K562 (cell line): Measurements from ENCODE around the gene DPP8. TPM values are rescaled to one million over a fixed set of nuclear protein-coding genes. Genes with fewer than 3 reads are reported as not detected.

Source experiments
- EP300 ChIP-seq: IDR thresholded peaks from 2 replicates; pipeline ENCODE4 v1.6.1; 2012; ENCODE audit warnings: low read length, improper control_type of control experiment
- NR2C1 ChIP-seq, 2 experiments: fragments of 450-650 bp; IDR thresholded peaks; 2 replicates each; pipeline ENCODE4 v1.6.1; 2017; ENCODE audit warnings: mild to moderate bottlenecking in 2 of 2, antibody characterized with exemption in 1 of 2, inconsistent platforms in 1 of 2, missing compliant biosample characterization in 1 of 2, missing genetic modification characterization in 1 of 2
- NUFIP1 ChIP-seq: fragments of 450-650 bp; IDR thresholded peaks from 2 replicates; pipeline ENCODE4 v1.6.1; 2018; ENCODE audit not compliant: partially characterized antibody
- PHF20 ChIP-seq: fragments of 450-650 bp; IDR thresholded peaks from 2 replicates; pipeline ENCODE4 v1.6.1; 2018; ENCODE audit not compliant: partially characterized antibody
- POLR3G ChIP-seq: IDR thresholded peaks from 2 replicates; pipeline ENCODE4 v1.6.1; 2011; ENCODE audit not compliant: insufficient read length, insufficient replicate concordance; ENCODE audit errors: extremely low read depth
- RBM22 ChIP-seq: fragments of 200-400 bp; formaldehyde crosslinking; IDR thresholded peaks from 2 replicates; pipeline ENCODE4 v1.6.1; 2018; ENCODE audit warnings: low read length, low read depth; ENCODE audit not compliant: poor library complexity, severe bottlenecking
- SRSF1 ChIP-seq: fragments of 200-400 bp; formaldehyde crosslinking; IDR thresholded peaks from 2 replicates; pipeline ENCODE4 v1.6.1; 2017; ENCODE audit warnings: mild to moderate bottlenecking, low read depth, low read length, moderate library complexity
- TAL1 ChIP-seq: fragments of 450-650 bp; IDR thresholded peaks from 2 replicates; pipeline ENCODE4 v1.6.1; 2016; ENCODE audit warnings: mild to moderate bottlenecking
- TRIM28 ChIP-seq: fragments of 450-650 bp; IDR thresholded peaks from 2 replicates; pipeline ENCODE4 v1.6.1; 2017
- ZBTB8A ChIP-seq: fragments of 450-650 bp; IDR thresholded peaks from 2 replicates; pipeline ENCODE4 v1.6.1; 2018; ENCODE audit warnings: mild to moderate bottlenecking, moderate library complexity; ENCODE audit not compliant: partially characterized antibody
- ZNF12 ChIP-seq: sonication (generic); formaldehyde crosslinking; IDR thresholded peaks from 2 replicates; pipeline ENCODE4 v1.4.0; 2020; ENCODE audit warnings: mild to moderate bottlenecking, missing genetic modification reagents
- ZNF143 ChIP-seq: sonication (generic); formaldehyde crosslinking; IDR thresholded peaks from 2 replicates; pipeline ENCODE4 v1.9.0; 2022; ENCODE audit warnings: mild to moderate bottlenecking, missing genetic modification reagents
- ZNF324 ChIP-seq: fragments of 250-450 bp; sonication (Bioruptor Pico); IDR thresholded peaks from 2 replicates; pipeline ENCODE4 v1.4.0; 2020; ENCODE audit warnings: mild to moderate bottlenecking
- ZNF778 ChIP-seq: fragments of 450-650 bp; formaldehyde crosslinking; IDR thresholded peaks from 2 replicates; pipeline ENCODE4 v1.4.0; 2020; ENCODE audit warnings: mild to moderate bottlenecking, moderate library complexity
- polyA plus RNA-seq, 8 experiments: library from polyadenylated mRNA; depleted of rRNA in 4 of 8; stranded (reverse) in 5 of 8; unstranded in 3 of 8; fragments of >200 nt; fragmentation: Nextera tagmentation in 2 of 8; fragmentation: Illumina TruSeq in 1 of 8; extraction: Ambion mirVana in 2 of 8; extraction: Trizol in 1 of 8; gene quantifications; 2 replicates each; pipeline versions ENCODE4 v1.2.1 to v1.2.3, GENCODE V29; 2011 to 2014; ENCODE audit warnings: inconsistent platforms in 1 of 8, missing spikeins in 1 of 8
- total RNA-seq, 7 experiments: library from RNA; depleted of rRNA in 6 of 7; stranded (reverse); fragments of >200 nt in 6 of 7; fragmentation: Illumina TruSeq in 2 of 7; extraction: Trizol in 2 of 7; gene quantifications; 2 replicates each; pipeline versions ENCODE4 v1.2.1 to v1.2.3, GENCODE V29; 2011 to 2021; ENCODE audit warnings: low replicate concordance in 1 of 7
- TF ChIP-seq, protein P1 (sequence below): fragments of 200-600 bp; sonication (generic); IDR thresholded peaks from one replicate; pipeline ENCODE4 v1.6.1; 2012; ENCODE audit warnings: mild to moderate bottlenecking, low read depth, low read length, inconsistent platforms
- TF ChIP-seq, protein P2 (sequence below), 2 experiments: fragments of 200-800 bp in 1 of 2; sonication (Bioruptor generic) in 1 of 2; sonication (generic) in 1 of 2; formaldehyde crosslinking in 1 of 2; IDR thresholded peaks in 1 of 2; conservative IDR thresholded peaks in 1 of 2; 2 replicates each; pipeline versions ENCODE4 v1.5.0 to v1.6.1; 2016 to 2020; ENCODE audit warnings: missing compliant biosample characterization in 1 of 2, missing genetic modification characterization in 1 of 2, missing genetic modification reagents in 1 of 2

DPP8 gene
- total and polyA plus RNA-seq, 9 of the 15 experiments (the other 6 are each of a cell fraction or from before 2014, with no cell fraction given), result 5.5 to 36.7 (median 20.7) TPM

DNA sequence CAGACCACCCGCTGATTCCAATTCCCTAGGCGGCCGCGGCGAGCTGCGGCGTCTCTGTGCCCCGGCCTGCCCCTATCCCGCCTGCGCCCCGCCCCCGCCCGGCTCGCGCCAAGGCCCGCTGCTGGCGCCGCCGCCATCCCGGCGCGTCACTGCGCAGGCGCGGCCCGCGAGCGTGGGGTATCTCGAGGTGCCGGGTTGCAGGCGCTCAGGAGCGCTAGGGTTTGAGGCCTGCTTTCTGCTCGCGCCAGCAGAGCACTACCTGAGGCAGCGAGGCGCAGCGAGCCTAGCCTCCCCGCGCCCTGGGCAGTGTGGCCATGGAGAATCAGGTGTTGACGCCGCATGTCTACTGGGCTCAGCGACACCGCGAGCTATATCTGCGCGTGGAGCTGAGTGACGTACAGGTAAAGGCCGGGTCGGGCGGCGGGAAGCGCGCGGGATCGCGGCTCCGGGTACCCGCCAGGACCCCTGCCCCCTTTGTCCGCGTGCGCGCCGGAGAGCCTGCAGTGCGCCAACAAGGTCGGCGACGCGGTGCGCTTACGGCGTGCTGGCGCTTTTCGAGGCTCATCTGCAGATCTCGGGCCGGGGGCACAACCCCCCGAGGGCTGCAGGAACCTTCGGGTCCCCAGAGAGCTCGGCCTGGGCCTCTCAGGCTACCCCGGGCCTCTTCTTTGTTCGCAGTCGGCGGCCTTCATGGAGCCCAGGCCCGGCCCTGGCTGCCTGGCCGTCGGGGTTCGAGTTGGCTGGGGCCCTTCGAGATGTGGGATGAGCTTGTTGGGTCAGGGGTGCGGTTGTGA is 13.0 kb upstream of the DPP8 start, which contains the start of gene HACD3 (continued):
- TF ChIP-seq POLR3G, result no peak
- TF ChIP-seq, protein P1, sequence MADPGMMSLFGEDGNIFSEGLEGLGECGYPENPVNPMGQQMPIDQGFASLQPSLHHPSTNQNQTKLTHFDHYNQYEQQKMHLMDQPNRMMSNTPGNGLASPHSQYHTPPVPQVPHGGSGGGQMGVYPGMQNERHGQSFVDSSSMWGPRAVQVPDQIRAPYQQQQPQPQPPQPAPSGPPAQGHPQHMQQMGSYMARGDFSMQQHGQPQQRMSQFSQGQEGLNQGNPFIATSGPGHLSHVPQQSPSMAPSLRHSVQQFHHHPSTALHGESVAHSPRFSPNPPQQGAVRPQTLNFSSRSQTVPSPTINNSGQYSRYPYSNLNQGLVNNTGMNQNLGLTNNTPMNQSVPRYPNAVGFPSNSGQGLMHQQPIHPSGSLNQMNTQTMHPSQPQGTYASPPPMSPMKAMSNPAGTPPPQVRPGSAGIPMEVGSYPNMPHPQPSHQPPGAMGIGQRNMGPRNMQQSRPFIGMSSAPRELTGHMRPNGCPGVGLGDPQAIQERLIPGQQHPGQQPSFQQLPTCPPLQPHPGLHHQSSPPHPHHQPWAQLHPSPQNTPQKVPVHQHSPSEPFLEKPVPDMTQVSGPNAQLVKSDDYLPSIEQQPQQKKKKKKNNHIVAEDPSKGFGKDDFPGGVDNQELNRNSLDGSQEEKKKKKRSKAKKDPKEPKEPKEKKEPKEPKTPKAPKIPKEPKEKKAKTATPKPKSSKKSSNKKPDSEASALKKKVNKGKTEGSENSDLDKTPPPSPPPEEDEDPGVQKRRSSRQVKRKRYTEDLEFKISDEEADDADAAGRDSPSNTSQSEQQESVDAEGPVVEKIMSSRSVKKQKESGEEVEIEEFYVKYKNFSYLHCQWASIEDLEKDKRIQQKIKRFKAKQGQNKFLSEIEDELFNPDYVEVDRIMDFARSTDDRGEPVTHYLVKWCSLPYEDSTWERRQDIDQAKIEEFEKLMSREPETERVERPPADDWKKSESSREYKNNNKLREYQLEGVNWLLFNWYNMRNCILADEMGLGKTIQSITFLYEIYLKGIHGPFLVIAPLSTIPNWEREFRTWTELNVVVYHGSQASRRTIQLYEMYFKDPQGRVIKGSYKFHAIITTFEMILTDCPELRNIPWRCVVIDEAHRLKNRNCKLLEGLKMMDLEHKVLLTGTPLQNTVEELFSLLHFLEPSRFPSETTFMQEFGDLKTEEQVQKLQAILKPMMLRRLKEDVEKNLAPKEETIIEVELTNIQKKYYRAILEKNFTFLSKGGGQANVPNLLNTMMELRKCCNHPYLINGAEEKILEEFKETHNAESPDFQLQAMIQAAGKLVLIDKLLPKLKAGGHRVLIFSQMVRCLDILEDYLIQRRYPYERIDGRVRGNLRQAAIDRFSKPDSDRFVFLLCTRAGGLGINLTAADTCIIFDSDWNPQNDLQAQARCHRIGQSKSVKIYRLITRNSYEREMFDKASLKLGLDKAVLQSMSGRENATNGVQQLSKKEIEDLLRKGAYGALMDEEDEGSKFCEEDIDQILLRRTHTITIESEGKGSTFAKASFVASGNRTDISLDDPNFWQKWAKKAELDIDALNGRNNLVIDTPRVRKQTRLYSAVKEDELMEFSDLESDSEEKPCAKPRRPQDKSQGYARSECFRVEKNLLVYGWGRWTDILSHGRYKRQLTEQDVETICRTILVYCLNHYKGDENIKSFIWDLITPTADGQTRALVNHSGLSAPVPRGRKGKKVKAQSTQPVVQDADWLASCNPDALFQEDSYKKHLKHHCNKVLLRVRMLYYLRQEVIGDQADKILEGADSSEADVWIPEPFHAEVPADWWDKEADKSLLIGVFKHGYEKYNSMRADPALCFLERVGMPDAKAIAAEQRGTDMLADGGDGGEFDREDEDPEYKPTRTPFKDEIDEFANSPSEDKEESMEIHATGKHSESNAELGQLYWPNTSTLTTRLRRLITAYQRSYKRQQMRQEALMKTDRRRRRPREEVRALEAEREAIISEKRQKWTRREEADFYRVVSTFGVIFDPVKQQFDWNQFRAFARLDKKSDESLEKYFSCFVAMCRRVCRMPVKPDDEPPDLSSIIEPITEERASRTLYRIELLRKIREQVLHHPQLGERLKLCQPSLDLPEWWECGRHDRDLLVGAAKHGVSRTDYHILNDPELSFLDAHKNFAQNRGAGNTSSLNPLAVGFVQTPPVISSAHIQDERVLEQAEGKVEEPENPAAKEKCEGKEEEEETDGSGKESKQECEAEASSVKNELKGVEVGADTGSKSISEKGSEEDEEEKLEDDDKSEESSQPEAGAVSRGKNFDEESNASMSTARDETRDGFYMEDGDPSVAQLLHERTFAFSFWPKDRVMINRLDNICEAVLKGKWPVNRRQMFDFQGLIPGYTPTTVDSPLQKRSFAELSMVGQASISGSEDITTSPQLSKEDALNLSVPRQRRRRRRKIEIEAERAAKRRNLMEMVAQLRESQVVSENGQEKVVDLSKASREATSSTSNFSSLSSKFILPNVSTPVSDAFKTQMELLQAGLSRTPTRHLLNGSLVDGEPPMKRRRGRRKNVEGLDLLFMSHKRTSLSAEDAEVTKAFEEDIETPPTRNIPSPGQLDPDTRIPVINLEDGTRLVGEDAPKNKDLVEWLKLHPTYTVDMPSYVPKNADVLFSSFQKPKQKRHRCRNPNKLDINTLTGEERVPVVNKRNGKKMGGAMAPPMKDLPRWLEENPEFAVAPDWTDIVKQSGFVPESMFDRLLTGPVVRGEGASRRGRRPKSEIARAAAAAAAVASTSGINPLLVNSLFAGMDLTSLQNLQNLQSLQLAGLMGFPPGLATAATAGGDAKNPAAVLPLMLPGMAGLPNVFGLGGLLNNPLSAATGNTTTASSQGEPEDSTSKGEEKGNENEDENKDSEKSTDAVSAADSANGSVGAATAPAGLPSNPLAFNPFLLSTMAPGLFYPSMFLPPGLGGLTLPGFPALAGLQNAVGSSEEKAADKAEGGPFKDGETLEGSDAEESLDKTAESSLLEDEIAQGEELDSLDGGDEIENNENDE, result no peak
- no peak for TF ChIP-seq ZNF143 (CRISPR knock-in tag)
- TF ChIP-seq EP300, result no peak
- TF ChIP-seq TRIM28, result no peak
- no peak for TF ChIP-seq RBM22
- TF ChIP-seq ZNF12 (CRISPR knock-in tag), result no peak
- TF ChIP-seq ZNF778, result no peak
- TF ChIP-seq TAL1, result no peak
- TF ChIP-seq, protein P2, sequence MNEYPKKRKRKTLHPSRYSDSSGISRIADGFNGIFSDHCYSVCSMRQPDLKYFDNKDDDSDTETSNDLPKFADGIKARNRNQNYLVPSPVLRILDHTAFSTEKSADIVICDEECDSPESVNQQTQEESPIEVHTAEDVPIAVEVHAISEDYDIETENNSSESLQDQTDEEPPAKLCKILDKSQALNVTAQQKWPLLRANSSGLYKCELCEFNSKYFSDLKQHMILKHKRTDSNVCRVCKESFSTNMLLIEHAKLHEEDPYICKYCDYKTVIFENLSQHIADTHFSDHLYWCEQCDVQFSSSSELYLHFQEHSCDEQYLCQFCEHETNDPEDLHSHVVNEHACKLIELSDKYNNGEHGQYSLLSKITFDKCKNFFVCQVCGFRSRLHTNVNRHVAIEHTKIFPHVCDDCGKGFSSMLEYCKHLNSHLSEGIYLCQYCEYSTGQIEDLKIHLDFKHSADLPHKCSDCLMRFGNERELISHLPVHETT (CRISPR knock-in tag; conservative IDR thresholded peaks at IDR 0.05 in 1 of 2, IDR thresholded peaks at IDR 0.05 in 1 of 2), result no peak; a peak in 1 of 4 replicates
- no peak for TF ChIP-seq NUFIP1
- TF ChIP-seq SRSF1, result no peak
- no peak for TF ChIP-seq ZNF324 (CRISPR knock-in tag)
- TF ChIP-seq NR2C1 (IDR thresholded peaks at IDR 0.05), result no peak
- no peak for TF ChIP-seq NR2C1 (tag; IDR thresholded peaks at IDR 0.05)
- TF ChIP-seq ZBTB8A, result no peak
- no peak for TF ChIP-seq PHF20
